Stimulated activated CD4-positive, alpha-beta T cell treated with anti-CD3 and anti-CD28 coated beads, TNF-alpha, amount 100 ng/mL, for 24 hours (primary cell): Measurements from ENCODE around the gene CNMD.
"Not testable (repeated sequence)": the region's sequence is repeated elsewhere in the genome, so short reads cannot be mapped to it uniquely, and the experiment has no call there.

Experiments used
- DNase-seq, 3 experiments: peaks; one replicate each; pipeline ENCODE4 v3.0.0-alpha.2; 2020; ENCODE audit warnings: low read depth in 3 of 3

CNMD gene

GRCh38 chr13:52744842-52745375 lies 5.3 kb upstream of the CNMD start:
- DNase-seq: no peak

- DNase-seq: no peak
Measured at GRCh38 chr13:52743988-52744387, 4.4 kb upstream of the CNMD start.

GRCh38 chr13:52743569-52743968 lies 3.9 kb upstream of the CNMD start:
- no peak for DNase-seq

- DNase-seq: peak in 1 of 3 experiments; percentile 23
Measured at GRCh38 chr13:52738719-52739467, 727 bp downstream of the CNMD start.

GRCh38 chr13:52737965-52738364 lies 1.7 kb downstream of the CNMD start:
- DNase-seq: no peak

- DNase-seq: no peak
Measured at GRCh38 chr13:52737451-52737850, 2.2 kb downstream of the CNMD start.

- DNase-seq: no peak
Measured at GRCh38 chr13:52736891-52737290, 2.7 kb downstream of the CNMD start.

GRCh38 chr13:52734075-52734623 lies 5.5 kb downstream of the CNMD start:
- no peak for DNase-seq

GRCh38 chr13:52726258-52726657 lies 13.4 kb downstream of the CNMD start:
- DNase-seq: no peak

GRCh38 chr13:52725302-52725701 lies 14.3 kb downstream of the CNMD start:
- no peak for DNase-seq

- no peak for DNase-seq
Measured at GRCh38 chr13:52723181-52723580, 16.4 kb downstream of the CNMD start.

GRCh38 chr13:52721356-52721755 lies 18.3 kb downstream of the CNMD start:
- DNase-seq: not testable (repeated sequence)

- not testable (repeated sequence) for DNase-seq
Measured at GRCh38 chr13:52720904-52721303, 18.7 kb downstream of the CNMD start.

GRCh38 chr13:52713894-52714293 lies 25.7 kb downstream of the CNMD start:
- DNase-seq: no peak

- DNase-seq: no peak
Measured at GRCh38 chr13:52712385-52712784, 27.2 kb downstream of the CNMD start.

- DNase-seq: no peak
Measured at GRCh38 chr13:52711286-52711685, 28.3 kb downstream of the CNMD start.

GRCh38 chr13:52708266-52708665 lies 31.4 kb downstream of the CNMD start:
- not testable (repeated sequence) for DNase-seq

- no peak for DNase-seq
Measured at GRCh38 chr13:52707375-52707774, 32.2 kb downstream of the CNMD start.

GRCh38 chr13:52706081-52706480 lies 33.5 kb downstream of the CNMD start:
- no peak for DNase-seq

GRCh38 chr13:52703482-52703881 lies 36.1 kb downstream of the CNMD start:
- no peak for DNase-seq

- DNase-seq: no peak
Measured at GRCh38 chr13:52701728-52702465, 37.7 kb downstream of the CNMD start.

- no peak for DNase-seq
Measured at GRCh38 chr13:52696566-52696965, 43.1 kb downstream of the CNMD start.

GRCh38 chr13:52695856-52696255 lies 43.8 kb downstream of the CNMD start:
- DNase-seq: peak in 1 of 3 experiments; percentile 9
